ENCODE measurements around the gene SLC2A4RG.

Gene SLC2A4RG

DNA sequence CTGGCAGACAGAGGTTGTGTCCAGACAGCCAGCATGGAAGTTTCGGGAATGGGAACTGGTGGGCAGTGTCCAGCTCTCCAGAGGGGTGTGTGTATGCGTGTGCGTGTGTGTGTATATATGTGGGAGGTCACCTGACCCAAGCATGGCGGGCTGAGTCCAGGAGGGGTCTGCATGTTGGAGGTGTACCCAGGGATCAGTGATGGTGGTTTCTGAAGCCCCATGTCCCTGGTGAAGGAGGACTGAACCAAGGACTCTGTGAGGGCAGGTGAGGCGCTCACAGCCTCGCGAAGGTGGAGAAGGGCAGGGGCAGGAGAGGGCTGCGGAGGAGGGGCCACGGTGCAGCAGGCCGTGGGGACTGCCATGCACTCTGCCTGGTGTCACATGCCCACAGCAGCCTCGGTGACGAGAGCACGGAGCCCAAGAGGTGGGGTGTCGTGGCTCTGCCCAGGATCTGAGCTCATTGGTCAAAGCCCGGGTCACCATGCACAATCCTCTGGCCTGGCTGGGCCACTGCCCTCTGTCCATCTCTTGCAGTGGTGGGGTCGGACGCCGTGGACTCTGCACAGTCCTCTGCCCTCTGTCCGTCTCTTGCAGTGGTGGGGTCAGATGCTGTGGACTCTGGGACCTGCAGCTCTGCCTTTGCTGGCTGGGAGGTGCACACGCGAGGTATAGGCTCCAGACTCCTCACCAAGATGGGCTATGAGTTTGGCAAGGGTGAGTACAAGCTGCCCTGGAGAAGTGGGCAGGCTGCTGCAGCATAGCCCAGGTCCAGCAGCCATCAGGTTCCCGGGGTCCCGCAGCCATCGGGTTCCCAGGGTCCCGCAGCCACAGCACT is 5.2 kb upstream of the SLC2A4RG start:
- TF ChIP-seq, protein P1, sequence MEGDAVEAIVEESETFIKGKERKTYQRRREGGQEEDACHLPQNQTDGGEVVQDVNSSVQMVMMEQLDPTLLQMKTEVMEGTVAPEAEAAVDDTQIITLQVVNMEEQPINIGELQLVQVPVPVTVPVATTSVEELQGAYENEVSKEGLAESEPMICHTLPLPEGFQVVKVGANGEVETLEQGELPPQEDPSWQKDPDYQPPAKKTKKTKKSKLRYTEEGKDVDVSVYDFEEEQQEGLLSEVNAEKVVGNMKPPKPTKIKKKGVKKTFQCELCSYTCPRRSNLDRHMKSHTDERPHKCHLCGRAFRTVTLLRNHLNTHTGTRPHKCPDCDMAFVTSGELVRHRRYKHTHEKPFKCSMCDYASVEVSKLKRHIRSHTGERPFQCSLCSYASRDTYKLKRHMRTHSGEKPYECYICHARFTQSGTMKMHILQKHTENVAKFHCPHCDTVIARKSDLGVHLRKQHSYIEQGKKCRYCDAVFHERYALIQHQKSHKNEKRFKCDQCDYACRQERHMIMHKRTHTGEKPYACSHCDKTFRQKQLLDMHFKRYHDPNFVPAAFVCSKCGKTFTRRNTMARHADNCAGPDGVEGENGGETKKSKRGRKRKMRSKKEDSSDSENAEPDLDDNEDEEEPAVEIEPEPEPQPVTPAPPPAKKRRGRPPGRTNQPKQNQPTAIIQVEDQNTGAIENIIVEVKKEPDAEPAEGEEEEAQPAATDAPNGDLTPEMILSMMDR (IDR thresholded peaks at IDR 0.05; ENCODE audit: control insufficient read depth, insufficient read depth, low read depth, low read length, missing control alignments): no peak
- DNase-seq (ENCODE audit: low read depth): no peak
- no peak overlapping the region for H3K4me3 ChIP-seq (ENCODE audit: control insufficient read depth, low read depth, low read length)

DNA sequence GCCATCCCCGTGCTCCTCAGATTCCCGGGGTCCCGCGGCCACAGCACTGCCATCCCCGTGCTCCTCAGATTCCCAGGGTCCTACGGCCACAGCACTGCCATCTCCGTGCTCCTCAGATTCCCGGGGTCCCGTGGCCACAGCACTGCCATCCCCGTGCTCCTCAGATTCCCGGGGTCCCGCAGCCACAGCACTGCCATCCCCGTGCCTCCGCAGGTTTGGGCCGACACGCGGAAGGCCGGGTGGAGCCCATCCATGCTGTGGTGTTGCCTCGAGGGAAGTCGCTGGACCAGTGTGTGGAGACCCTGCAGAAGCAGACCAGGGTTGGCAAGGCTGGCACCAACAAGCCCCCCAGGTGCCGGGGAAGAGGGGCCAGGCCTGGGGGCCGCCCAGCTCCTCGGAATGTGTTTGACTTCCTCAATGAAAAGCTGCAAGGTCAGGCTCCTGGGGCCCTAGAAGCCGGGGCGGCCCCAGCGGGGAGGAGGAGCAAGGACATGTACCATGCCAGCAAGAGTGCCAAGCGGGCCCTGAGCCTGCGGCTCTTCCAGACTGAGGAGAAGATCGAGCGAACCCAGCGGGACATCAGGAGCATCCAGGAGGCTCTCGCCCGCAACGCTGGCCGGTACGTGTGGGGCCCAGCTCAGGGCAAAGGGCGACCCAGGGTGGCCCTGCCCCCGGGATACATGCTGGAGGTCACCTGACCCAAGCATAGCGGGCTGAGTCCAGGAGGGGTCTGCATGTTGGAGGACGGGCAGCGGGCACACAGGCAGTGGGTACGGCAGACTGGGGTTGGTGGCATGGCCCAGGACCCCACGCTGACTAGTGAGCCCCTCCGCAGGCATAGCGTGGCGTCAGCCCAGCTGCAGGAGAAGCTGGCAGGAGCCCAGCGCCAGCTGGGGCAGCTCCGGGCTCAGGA is 4.4 kb upstream of the SLC2A4RG start:
- no peak for DNase-seq (ENCODE audit: low read depth)
- TF ChIP-seq, protein P1 (IDR thresholded peaks at IDR 0.05; ENCODE audit: control insufficient read depth, insufficient read depth, low read depth, low read length, missing control alignments): no peak
- no peak overlapping the region for H3K4me3 ChIP-seq (ENCODE audit: control insufficient read depth, low read depth, low read length)

DNA sequence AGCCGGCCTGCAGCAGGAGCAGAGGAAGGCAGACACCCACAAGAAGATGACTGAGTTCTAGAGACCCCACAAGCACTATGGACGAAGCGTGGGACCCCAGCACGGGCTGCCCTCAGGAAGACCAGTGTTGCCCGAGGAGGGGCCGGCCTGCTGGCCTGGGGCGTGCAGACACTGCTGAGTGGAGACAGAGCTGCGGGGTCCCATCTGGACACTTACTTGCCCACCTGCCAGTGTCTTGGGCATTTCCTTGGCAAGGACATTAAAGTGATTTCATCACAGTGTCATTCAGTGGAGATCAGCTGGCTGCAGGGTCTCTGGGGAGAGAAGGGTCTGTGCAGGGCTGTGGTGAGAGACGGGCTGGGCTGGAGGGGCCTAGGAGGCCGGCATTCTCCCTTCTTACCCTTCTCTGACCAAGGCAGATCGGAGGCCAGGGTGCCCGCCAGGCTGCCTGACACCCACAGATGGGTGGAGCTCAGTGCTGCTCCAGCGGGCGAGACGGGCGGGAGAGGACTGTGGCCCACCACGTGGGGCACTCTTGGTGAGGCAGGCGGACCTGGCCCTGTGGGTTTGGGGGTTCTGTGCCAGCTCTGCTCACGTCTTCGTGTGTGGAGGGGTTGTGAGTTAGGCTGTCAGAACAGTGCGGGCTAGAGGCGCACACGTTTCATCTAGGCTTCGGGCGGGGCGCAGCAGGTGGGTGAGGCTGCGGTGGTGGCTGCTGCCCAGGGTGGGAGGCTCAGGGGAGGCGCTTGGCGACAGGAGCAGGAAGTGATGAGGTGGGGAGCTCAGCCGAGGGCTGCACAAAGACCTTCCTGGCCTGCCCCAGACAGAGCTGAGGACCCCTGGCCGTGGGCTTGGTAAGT is 3.5 kb upstream of the SLC2A4RG start, which contains the start of gene LIME1:
Gene LIME1, plus strand, starts transcription at position 806 of the 860 bp plus-strand sequence. CDS start 886 bp downstream, outside the sequence.
- no peak for DNase-seq (ENCODE audit: low read depth)
- TF ChIP-seq, protein P1 (IDR thresholded peaks at IDR 0.05; ENCODE audit: control insufficient read depth, insufficient read depth, low read depth, low read length, missing control alignments): no peak
- no peak within 1 kb of the TSS for H3K4me3 ChIP-seq (ENCODE audit: control insufficient read depth, low read depth, low read length)

GRCh38 chr20:63736893-63737694 is 2.5 kb upstream of the SLC2A4RG start:
- DNase-seq (ENCODE audit: low read depth): no peak
- TF ChIP-seq, protein P1 (IDR thresholded peaks at IDR 0.05; ENCODE audit: control insufficient read depth, insufficient read depth, low read depth, low read length, missing control alignments): no peak

DNA sequence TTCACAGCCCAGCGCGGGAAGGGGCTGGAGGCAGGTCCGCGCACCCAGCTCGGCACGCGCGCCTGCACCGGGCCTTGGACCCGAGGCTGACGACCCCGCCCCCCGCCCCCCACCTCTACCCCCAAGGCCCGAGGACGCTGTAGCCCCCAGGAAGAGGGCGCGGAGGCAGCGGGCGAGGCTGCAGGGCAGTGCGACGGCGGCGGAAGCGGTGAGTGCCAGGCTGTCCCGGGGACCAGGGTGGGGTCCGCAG is 2.0 kb upstream of the SLC2A4RG start:
- DNase-seq (ENCODE audit: low read depth): no peak
- TF ChIP-seq, protein P1 (IDR thresholded peaks at IDR 0.05; ENCODE audit: control insufficient read depth, insufficient read depth, low read depth, low read length, missing control alignments): no peak
- no peak overlapping the region for H3K4me3 ChIP-seq (ENCODE audit: control insufficient read depth, low read depth, low read length)

More at GRCh38 chr20:63736893-63737694, 2.5 kb upstream of the SLC2A4RG start:
- H3K4me3 ChIP-seq (ENCODE audit: control insufficient read depth, low read depth, low read length): no peak overlapping the region
